Left ventricle myocardium inferior (tissue), 1 donor: Measurements from ENCODE around the gene CHIT1. TPM values are rescaled to one million over a fixed set of nuclear protein-coding genes. Genes with fewer than 3 reads are reported as not detected.

Experiments
- DNase-seq: peaks from one replicate; pipeline ENCODE4 v3.0.0-alpha.2; 2020
- H3K27ac ChIP-seq: fragments of 200-600 bp; replicated peaks from 2 replicates; pipeline ENCODE4 v1.8.0; 2021
- H3K27me3 ChIP-seq: fragments of 200-600 bp; 2 replicates; pipeline ENCODE4 v1.8.0; 2021; ENCODE audit warnings: low read depth
- H3K36me3 ChIP-seq: fragments of 200-600 bp; 2 replicates; pipeline ENCODE4 v1.8.0; 2021
- H3K4me1 ChIP-seq: fragments of 200-600 bp; 2 replicates; pipeline ENCODE4 v1.8.0; 2021
- H3K4me3 ChIP-seq: fragments of 200-600 bp; 2 replicates; pipeline ENCODE4 v1.8.0; 2021; ENCODE audit warnings: mild to moderate bottlenecking, moderate library complexity
- H3K9me3 ChIP-seq: fragments of 200-600 bp; replicated peaks from 2 replicates; pipeline ENCODE4 v1.8.0; 2021
- CTCF ChIP-seq: fragments of 200-600 bp; IDR thresholded peaks from 2 replicates; pipeline ENCODE4 v1.8.0; 2021; ENCODE audit warnings: antibody characterized with exemption, mild to moderate bottlenecking, borderline replicate concordance
- intact Hi-C: fragments of 100-400 bp; cut with micrococcal nuclease; formaldehyde crosslinking; loops from one replicate; pipeline ENCODE4 v1.11.0; 2022
- total RNA-seq: library from RNA; stranded (reverse); fragmentation: NEBNext Ultra II Directional; extraction: Animal tissue kit (Norgen Biotek cat#: 25700); gene quantifications from one replicate; pipeline ENCODE4 v1.2.1, GENCODE V29; 2021
- donor health status: DM: no; HTN: yes; CAD: no; lungs with severe emphysema.

CHIT1 gene
- total RNA-seq, 1 donor from 2014 or later, result not detected

- intact Hi-C loops, result loop anchor here (5.0 to 10.0 kb wide), 3 partner anchors 35 to 212 kb away; partner anchors contain the start of gene BTG2
- Histone ChIP-seq H3K4me3 (peak overlapping the region; percentile 58), H3K27ac (peak overlapping the region; percentile 96), H3K27me3 (no peaks in the 10 kb centered on the region), H3K36me3 (no peaks in the 10 kb centered on the region), H3K9me3 (no peaks in the 10 kb centered on the region), H3K4me1 (peaks cover 76% of the 10 kb centered on the region)
- DNase-seq, result no peak
- TF ChIP-seq CTCF, result no peak
Measured at GRCh38 chr1:203272633-203273205, 43.2 kb upstream of the CHIT1 start.

GRCh38 chr1:203271962-203272632 lies 42.6 kb upstream of the CHIT1 start:
- Histone ChIP-seq H3K4me3 (no peak overlapping the region), H3K9me3 (no peaks in the 10 kb centered on the region), H3K4me1 (peaks cover 74% of the 10 kb centered on the region), H3K27ac (no peak overlapping the region), H3K27me3 (no peaks in the 10 kb centered on the region), H3K36me3 (no peaks in the 10 kb centered on the region)
- TF ChIP-seq CTCF, result no peak
- intact Hi-C loops, result loop anchor here (5.0 to 10.0 kb wide), 3 partner anchors 35 to 213 kb away; partner anchors contain the start of gene BTG2
- DNase-seq, result no peak

- intact Hi-C loops, result loop anchor here (5.0 to 10.0 kb wide), 3 partner anchors 36 to 214 kb away; partner anchors contain the start of gene BTG2
Measured at GRCh38 chr1:203271018-203271743, 41.7 kb upstream of the CHIT1 start.

GRCh38 chr1:203270448-203270847 lies 41.0 kb upstream of the CHIT1 start:
- peaks cover 57% of the 10 kb centered on the region for H3K4me1 ChIP-seq
- intact Hi-C loops, result loop anchor here (5.0 to 10.0 kb wide), 3 partner anchors 37 to 214 kb away; partner anchors contain the start of gene BTG2
- H3K36me3 ChIP-seq, result no peaks in the 10 kb centered on the region
- no peak overlapping the region for H3K27ac ChIP-seq
- TF ChIP-seq CTCF, result no peak
- no peak overlapping the region for H3K4me3 ChIP-seq
- no peaks in the 10 kb centered on the region for H3K9me3 ChIP-seq
- DNase-seq, result no peak
- H3K27me3 ChIP-seq, result no peaks in the 10 kb centered on the region

More at GRCh38 chr1:203271018-203271743, 41.7 kb upstream of the CHIT1 start:
- H3K27ac ChIP-seq, result no peak overlapping the region
- H3K4me3 ChIP-seq, result no peak overlapping the region
- TF ChIP-seq CTCF, result no peak
- no peaks in the 10 kb centered on the region for H3K36me3 ChIP-seq
- peaks cover 65% of the 10 kb centered on the region for H3K4me1 ChIP-seq
- peak; percentile 44 for DNase-seq
- H3K27me3 ChIP-seq, result no peaks in the 10 kb centered on the region
- H3K9me3 ChIP-seq, result no peaks in the 10 kb centered on the region

- Histone ChIP-seq H3K36me3 (no peaks in the 10 kb centered on the region), H3K27me3 (no peaks in the 10 kb centered on the region), H3K9me3 (no peaks in the 10 kb centered on the region), H3K27ac (no peak overlapping the region), H3K4me3 (no peak overlapping the region), H3K4me1 (peaks cover 49% of the 10 kb centered on the region)
- no peak for DNase-seq
- intact Hi-C loops, result loop anchor here (5.0 to 10.0 kb wide), 3 partner anchors 38 to 215 kb away; partner anchors contain the start of gene BTG2
- TF ChIP-seq CTCF, result no peak
Measured at GRCh38 chr1:203269654-203270020, 40.2 kb upstream of the CHIT1 start.
